Activated CD4-positive, alpha-beta T cell treated with anti-CD3 and anti-CD28 coated beads for 4 hours (primary cell): ENCODE results near the gene AAMP.
"Not testable (repeated sequence)": the region's sequence is repeated elsewhere in the genome, so short reads cannot be mapped to it uniquely, and the experiment has no call there.

Experiments used
- DNase-seq, 2 donors: peaks; one replicate each; pipeline ENCODE4 v3.0.0-alpha.2; 2020

The AAMP gene

DNA sequence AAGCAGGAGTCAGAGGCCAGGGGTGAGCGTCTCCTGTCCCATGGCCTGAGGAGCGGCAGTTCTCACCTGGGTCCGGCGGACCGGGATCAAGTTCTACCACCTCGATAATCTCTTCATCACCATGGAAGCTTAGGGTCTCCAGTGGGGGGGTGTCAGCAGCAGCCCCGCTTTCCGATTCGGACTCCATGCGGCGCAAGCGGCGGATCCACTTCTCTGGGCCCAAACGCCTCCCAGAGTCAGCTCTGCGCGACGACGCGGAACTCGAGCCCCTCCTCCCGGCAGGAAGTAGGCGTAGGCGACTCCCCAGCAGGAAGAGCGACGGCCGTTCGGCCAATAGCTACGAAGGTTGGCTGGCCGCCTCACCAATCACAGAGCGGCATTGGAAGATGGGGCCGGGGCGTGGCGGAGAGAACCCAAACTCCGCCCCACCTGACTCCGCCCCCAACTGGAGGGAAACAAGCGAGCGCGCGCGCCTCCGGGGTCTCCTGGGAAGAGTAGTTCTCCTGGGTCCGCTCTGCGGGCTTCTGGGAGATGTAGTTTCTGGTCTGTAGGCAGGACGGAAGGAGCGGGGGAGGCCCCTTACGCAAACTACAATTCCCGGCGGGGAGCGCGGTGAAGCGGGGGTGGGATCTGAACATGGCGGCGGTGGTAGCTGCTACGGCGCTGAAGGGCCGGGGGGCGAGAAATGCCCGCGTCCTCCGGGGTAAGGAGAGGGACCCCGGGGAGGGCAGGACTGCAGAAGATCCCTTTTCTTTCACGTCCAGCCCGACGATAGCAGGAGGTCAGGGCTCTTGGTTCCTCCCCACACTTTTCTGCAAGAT, at the start of gene AAMP, which contains the start of gene PNKD:
Gene AAMP (minus strand): TSS at position 238 of the 821 bp plus-strand sequence. CDS start 51 bp downstream, at position 187.
Gene PNKD (plus strand): TSS at position 620 of the 821 bp plus-strand sequence. CDS start 17 bp downstream, at position 637.
- peak; percentile 100 for DNase-seq

DNA sequence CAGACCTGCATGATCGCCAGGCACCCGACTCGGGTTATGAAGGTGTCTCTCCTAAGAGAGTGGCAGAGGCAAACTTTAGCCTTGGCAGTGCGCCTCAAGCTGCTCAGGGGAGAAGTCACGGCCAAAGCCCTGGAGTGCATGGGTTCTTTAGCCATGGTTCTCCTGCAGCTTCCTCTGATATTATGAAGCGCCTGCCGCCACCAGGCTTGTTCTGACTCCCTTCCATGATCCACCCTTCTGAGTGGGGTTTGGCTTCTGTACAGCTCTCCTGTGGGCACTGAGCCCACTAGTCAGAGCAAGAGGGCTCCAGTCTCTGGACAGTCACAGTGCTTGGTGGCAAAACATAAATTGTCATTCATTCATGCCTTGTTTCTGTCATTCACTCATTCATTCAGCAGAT, 48.3 kb upstream of the AAMP start:
- no peak for DNase-seq

DNA sequence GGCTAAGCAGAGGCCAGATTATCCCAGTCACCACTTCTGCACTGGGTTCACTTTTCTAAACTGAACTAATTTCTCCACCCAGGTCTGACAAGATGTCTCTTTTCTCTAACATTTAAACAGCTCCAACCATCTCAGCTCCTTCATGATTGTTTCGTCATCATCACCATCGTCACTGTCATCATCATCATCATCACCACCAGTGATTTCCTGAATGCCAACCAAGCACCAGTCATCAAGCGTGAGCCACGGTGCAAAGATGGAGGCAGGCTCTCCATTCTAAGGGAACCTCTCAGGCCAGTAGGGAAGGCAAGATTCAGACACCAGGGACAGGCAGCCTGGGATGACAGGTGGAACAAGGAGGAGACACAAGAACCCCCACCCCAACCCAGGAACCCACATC, 47.9 kb upstream of the AAMP start:
- DNase-seq, result no peak

DNA sequence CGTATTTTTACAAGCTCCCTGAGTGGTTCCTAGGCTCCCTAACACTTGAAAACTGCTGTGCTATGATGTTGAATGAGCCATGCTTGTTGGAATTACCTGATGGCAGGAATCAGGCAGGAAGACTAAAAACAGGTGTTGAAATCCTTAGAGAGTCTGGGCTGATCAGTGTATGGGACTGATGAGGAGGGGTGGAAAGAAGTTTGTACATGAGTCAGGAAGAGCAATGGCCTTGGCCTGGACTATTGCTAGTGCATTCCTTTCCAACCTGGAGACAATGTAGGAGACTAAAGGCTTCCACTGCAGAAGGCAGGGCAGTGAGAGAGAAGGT, 47.3 kb upstream of the AAMP start:
- DNase-seq, result no peak

- no peak for DNase-seq
These were observed 45.5 kb upstream of the AAMP start for GRCh38 chr2:218315397-218315796.

DNA sequence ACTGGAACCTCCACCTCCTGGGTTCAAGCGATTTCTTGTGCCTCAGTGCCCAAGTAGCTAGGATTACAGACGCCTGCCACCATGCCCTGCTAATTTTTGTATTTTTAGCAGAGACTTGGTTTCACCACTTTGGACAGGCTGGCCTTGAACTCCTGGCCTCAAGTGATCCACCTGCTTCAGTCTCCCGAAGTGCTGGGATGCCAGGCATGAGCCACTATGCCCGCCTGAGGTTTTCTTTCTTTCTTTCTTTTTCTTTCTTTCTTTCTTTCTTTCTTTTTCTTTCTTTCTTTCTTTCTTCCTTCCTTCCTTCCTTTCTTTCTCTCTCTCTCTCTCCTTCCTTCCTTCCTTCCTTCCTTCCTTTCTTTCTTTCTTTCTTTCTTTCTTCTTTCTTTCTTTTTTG, 44.8 kb upstream of the AAMP start:
- not testable (repeated sequence) for DNase-seq

DNA sequence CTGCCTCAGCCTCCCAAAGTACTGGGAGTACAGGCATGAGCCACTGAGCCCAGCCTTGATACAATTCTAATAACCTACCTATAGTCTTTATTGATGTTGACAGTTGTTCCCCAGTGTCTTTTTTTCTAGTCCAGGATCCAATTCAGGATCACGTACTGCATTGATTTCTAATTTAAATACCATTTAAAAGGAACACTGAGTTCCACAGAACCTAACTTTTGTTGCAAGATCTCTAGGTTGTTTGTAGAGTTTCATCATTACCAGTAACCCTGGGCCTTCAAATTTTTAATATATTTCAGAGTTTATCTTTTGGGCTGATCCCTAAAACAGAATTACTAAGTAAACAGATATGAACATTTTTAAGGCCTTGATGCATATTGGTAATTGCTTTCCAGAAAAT, 43.4 kb upstream of the AAMP start:
- DNase-seq, result no peak

DNA sequence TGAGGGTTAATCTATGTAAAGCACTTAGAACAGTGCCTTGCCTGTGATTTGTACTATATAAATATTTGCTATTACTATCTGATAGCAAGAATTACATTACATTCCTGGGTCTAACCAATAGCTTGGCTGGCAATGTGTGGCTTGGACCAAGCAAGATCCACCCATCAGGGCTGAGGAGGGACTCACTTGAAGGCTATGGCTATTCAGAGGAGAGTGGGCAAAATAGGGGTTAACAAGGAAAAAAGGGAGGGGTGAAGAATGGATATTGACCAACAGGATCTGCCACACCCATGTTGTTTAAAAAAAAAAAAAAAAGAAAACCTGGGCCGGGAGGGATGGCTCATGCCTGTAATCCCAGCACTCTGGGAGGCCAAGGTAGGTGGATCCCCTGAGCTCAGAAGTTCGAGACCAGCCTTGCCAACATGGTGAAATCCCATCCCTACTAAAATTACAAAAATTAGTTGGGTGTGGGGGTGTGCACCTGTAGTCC, 42.4 kb upstream of the AAMP start:
- no peak for DNase-seq

GRCh38 chr2:218311541-218312266, 41.8 kb upstream of the AAMP start:
- DNase-seq, result not testable (repeated sequence)

DNA sequence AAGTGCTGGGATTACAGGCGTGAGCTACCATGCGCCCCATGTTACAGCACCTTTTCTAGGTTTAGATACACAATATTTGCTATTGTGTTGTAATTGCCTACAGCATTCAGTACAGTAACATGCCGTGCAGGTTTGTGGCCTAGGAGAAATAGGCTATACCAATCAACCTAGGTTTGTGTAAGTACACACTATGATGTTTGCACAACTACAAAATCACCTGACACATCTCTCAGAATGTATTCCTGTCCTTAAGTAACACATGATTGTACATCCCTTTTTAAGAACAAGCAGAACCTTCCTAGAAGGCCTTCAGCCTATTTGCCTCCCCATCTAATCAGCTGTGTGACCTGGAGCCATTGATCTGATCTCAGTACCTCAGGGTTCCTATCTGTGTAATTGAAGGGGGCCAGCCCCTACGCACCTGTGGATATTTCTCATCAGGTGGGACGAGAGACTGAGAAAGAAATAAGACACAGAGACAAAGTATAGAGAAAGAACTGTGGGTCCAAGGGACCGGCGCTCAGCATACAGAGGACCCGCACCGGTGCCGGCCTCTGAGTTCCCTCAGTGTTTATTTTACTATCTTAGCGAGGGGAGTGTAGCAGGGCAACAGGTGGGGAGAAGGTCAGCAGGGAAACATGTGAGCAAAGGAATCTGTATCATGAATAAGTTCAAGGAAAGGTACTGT, 41.1 kb upstream of the AAMP start:
- no peak for DNase-seq

- no peak for DNase-seq
These were observed 37.6 kb upstream of the AAMP start for GRCh38 chr2:218307415-218308090.

GRCh38 chr2:218306184-218306920, 36.4 kb upstream of the AAMP start:
- DNase-seq, result no peak

DNA sequence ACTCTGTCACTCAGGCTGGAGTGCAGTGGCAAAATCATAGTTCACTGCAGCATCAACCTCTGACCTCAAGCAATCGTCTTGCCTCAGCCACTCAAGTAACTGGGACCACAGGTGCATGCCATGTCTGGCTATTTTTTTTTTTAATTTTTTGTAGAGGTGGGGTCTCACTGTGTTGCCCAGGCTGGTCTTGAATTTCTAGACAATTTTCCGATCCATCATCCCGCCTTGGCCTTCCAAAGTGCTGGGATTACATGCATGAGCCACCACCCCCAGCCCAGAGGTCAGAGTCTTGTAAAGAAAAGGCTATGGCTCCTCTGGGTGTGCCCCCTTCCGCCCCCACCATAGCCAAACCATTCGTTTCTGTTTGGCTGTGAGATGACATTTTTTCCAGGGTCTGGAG, 35.4 kb upstream of the AAMP start:
- no peak for DNase-seq

- DNase-seq, result peak; percentile 81 to 92
These were observed 31.4 kb upstream of the AAMP start for GRCh38 chr2:218301176-218301819.

GRCh38 chr2:218300141-218300540, 30.2 kb upstream of the AAMP start:
- DNase-seq, result no peak

GRCh38 chr2:218298314-218298875, 28.5 kb upstream of the AAMP start:
- no peak for DNase-seq

GRCh38 chr2:218296847-218297246, 26.9 kb upstream of the AAMP start:
- DNase-seq, result no peak

DNA sequence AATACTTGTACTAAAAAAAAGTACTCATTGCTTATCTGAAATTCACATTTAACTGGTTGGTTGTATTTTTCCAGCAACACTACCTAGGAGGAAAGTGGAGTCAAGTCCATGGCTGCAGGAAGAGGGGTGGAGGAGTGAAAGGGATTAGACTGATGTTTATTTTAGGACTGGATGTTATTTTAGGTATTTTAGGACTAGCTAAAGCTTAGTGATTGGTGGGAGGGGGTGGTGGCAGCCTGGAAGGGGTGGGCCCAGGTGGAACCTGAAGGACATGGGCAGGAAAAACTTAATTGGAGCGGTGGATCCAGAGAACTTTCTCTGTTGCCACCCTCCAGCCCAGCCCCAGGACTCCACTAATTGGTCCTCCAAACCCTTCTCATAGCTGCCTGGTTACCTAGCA, 26.3 kb upstream of the AAMP start:
- DNase-seq, result no peak

DNA sequence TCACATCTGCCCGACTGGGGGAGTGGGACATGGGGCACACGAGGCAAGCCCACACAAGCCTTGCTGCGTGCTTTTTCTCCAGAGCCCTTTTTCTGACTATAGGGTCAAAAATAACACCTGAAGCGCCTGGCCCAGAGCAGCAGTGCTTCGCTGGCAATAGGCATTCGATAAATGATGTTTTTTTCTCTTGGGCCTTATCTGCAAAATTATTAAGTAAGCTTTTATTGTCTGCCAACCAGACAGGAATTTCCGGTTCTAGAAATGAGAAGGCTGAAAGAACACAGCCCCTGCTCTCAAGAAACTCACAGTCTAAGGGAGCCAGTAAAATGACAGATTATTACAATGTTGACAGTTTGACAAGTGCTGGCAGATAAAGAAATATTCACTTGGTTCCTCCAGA, 25.1 kb upstream of the AAMP start:
- no peak for DNase-seq

DNA sequence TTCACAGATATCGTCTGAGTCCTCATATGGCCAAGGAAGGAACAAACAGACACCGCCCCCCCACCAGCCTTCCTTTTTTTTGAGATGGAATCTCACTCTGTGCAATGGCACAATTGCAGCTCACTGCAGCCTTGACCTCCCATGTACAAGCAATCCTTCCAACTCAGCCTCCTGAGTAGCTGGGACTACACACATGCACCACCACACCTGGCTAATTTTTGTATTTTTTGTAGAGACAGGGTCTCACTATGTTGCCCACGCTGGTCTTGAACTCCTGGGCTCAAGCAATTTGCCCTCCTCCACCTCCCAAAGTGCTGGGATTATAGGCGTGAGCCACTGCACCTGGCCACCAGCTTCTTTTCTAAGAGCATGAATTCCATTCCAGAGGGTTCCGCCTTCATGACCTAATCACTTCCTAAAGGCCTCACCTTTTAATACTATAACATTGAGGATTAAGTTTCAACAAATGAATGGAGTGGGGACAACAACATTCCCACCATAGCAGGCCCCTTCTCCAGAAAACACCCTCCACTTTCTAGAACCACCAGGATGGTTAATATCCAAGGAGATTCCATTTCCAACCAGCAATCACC, 24.6 kb upstream of the AAMP start:
- DNase-seq, result no peak
